HepG2 (cell line): ENCODE data around the gene XPR1. TPM values are rescaled to one million over a fixed set of nuclear protein-coding genes. Genes with fewer than 3 reads are reported as not detected.

ENCODE experiments used
- FOXM1 ChIP-seq: sonication (generic); formaldehyde crosslinking; IDR thresholded peaks from 2 replicates; pipeline ENCODE4 v1.5.0; 2020; ENCODE audit warnings: missing genetic modification reagents
- GPBP1L1 ChIP-seq: sonication (generic); formaldehyde crosslinking; IDR thresholded peaks from 2 replicates; pipeline ENCODE4 v1.5.0; 2020; ENCODE audit warnings: mild to moderate bottlenecking, missing genetic modification reagents
- HOXA5 ChIP-seq: sonication (generic); formaldehyde crosslinking; IDR thresholded peaks from 2 replicates; pipeline ENCODE4 v1.4.0; 2020; ENCODE audit warnings: missing genetic modification reagents
- MTF1 ChIP-seq: sonication (generic); formaldehyde crosslinking; IDR thresholded peaks from 2 replicates; pipeline ENCODE4 v1.5.0; 2020; ENCODE audit warnings: missing genetic modification reagents
- NR2C2 ChIP-seq: sonication (generic); formaldehyde crosslinking; IDR thresholded peaks from 2 replicates; pipeline ENCODE4 v1.4.0; 2020; ENCODE audit warnings: missing genetic modification reagents, mild to moderate bottlenecking, moderate library complexity, borderline replicate concordance
- PAXIP1 ChIP-seq: sonication (generic); formaldehyde crosslinking; conservative IDR thresholded peaks from 2 replicates; pipeline ENCODE4 v1.4.0; 2020; ENCODE audit warnings: mild to moderate bottlenecking, missing genetic modification reagents, moderate library complexity
- POGK ChIP-seq: sonication (generic); formaldehyde crosslinking; conservative IDR thresholded peaks from 2 replicates; pipeline ENCODE4 v1.8.0; 2022; ENCODE audit warnings: mild to moderate bottlenecking, moderate library complexity, missing genetic modification reagents
- REST ChIP-seq, 2 experiments: IDR thresholded peaks; 2 replicates each; pipeline ENCODE4 v1.6.1; 2011 to 2012; ENCODE audit warnings: low read length in 2 of 2, borderline replicate concordance in 1 of 2, low read depth in 1 of 2, mild to moderate bottlenecking in 1 of 2, moderate library complexity in 1 of 2
- RNF2 ChIP-seq: fragments of 450-650 bp; conservative IDR thresholded peaks from 2 replicates; pipeline ENCODE4 v1.6.1; 2016; ENCODE audit warnings: low read depth
- SAFB2 ChIP-seq: sonication (generic); formaldehyde crosslinking; IDR thresholded peaks from 2 replicates; pipeline ENCODE4 v1.5.1; 2020; ENCODE audit warnings: missing genetic modification reagents, low read depth, mild to moderate bottlenecking, borderline replicate concordance
- SIN3B ChIP-seq: fragments of 150-350 bp; IDR thresholded peaks from 2 replicates; pipeline ENCODE4 v1.6.1; 2014; ENCODE audit warnings: low read length
- SRY ChIP-seq: sonication (generic); formaldehyde crosslinking; IDR thresholded peaks from 2 replicates; pipeline ENCODE4 v1.8.0; 2022; ENCODE audit warnings: mild to moderate bottlenecking, missing genetic modification reagents
- STAG1 ChIP-seq: sonication (generic); formaldehyde crosslinking; IDR thresholded peaks from 2 replicates; pipeline ENCODE4 v1.4.0; 2020; ENCODE audit warnings: missing genetic modification reagents
- ZNF10 ChIP-seq: sonication (generic); formaldehyde crosslinking; IDR thresholded peaks from 2 replicates; pipeline ENCODE4 v1.4.0; 2020; ENCODE audit warnings: mild to moderate bottlenecking, low read depth, missing genetic modification reagents, borderline replicate concordance
- ZNF160 ChIP-seq: sonication (generic); formaldehyde crosslinking; IDR thresholded peaks from 2 replicates; pipeline ENCODE4 v1.8.0; 2022; ENCODE audit warnings: mild to moderate bottlenecking, inconsistent platforms, missing genetic modification reagents
- ZNF253 ChIP-seq: sonication (generic); formaldehyde crosslinking; IDR thresholded peaks from 2 replicates; pipeline ENCODE4 v1.8.0; 2022; ENCODE audit warnings: mild to moderate bottlenecking, missing genetic modification reagents, borderline replicate concordance
- ZNF468 ChIP-seq: sonication (generic); formaldehyde crosslinking; IDR thresholded peaks from 2 replicates; pipeline ENCODE4 v1.8.0; 2022; ENCODE audit warnings: mild to moderate bottlenecking, moderate library complexity, missing genetic modification reagents
- ZNF496 ChIP-seq: sonication (generic); formaldehyde crosslinking; IDR thresholded peaks from 2 replicates; pipeline ENCODE4 v1.8.1; 2023; ENCODE audit warnings: mild to moderate bottlenecking, moderate library complexity, missing genetic modification reagents; ENCODE audit not compliant: insufficient replicate concordance
- ZNF546 ChIP-seq: sonication (generic); formaldehyde crosslinking; conservative IDR thresholded peaks from 2 replicates; pipeline ENCODE4 v1.8.1; 2023; ENCODE audit warnings: mild to moderate bottlenecking, missing genetic modification reagents
- ZNF557 ChIP-seq: sonication (generic); formaldehyde crosslinking; IDR thresholded peaks from 2 replicates; pipeline ENCODE4 v1.4.0; 2020; ENCODE audit warnings: missing genetic modification reagents
- polyA plus RNA-seq, 8 experiments: library from polyadenylated mRNA; depleted of rRNA in 3 of 8; stranded (reverse) in 7 of 8; unstranded in 1 of 8; fragments of >200 nt; fragmentation: Illumina TruSeq in 4 of 8; extraction: Trizol in 4 of 8; gene quantifications; 2 replicates each; pipeline versions ENCODE4 v1.2.1 to v1.2.3, GENCODE V29; 2011 to 2016; ENCODE audit warnings: low read depth in 4 of 8, missing spikeins in 1 of 8, mixed read lengths in 1 of 8; ENCODE audit not compliant: insufficient read depth in 1 of 8
- total RNA-seq, 5 experiments: library from RNA; depleted of rRNA; stranded (reverse); fragments of >200 nt; fragmentation: Illumina TruSeq; extraction: Trizol; gene quantifications; 2 replicates each; pipeline ENCODE4 v1.2.3, GENCODE V29; 2016; ENCODE audit warnings: low read depth in 1 of 5

XPR1 gene
- total and polyA plus RNA-seq, 2 of the 13 experiments (the other 11 are each of a cell fraction or from before 2014, with no cell fraction given), result 22.3 to 23.6 TPM

GRCh38 chr1:180631766-180632325 lies at the start of gene XPR1 (continued):
- TF ChIP-seq PAXIP1 (CRISPR knock-in tag) (no peak; the same call in 1 of the 2 replicates), ZNF253 (CRISPR knock-in tag) (no peak), ZNF496 (no peak), STAG1 (no peak), ZNF10 (no peak), SIN3B (no peak), NR2C2 (no peak), ZNF557 (no peak), HOXA5 (CRISPR knock-in tag) (no peak), SRY (no peak; the same call in 1 of the 2 replicates), SAFB2 (CRISPR knock-in tag) (peak; percentile 62; the same call in 1 of the 2 replicates), RNF2 (no peak), ZNF160 (no peak), ZNF468 (no peak), FOXM1 (no peak), POGK (no peak), GPBP1L1 (CRISPR knock-in tag) (no peak), REST (IDR thresholded peaks at IDR 0.05; ENCODE audit: borderline replicate concordance in 1 of 2, low read depth in 1 of 2, low read length in 2 of 2) (no peak; a peak in 1 of 4 replicates), MTF1 (CRISPR knock-in tag) (no peak), ZNF546 (CRISPR knock-in tag) (no peak)
